Gastroesophageal sphincter (tissue), 4 donors: Measurements from ENCODE around the gene ATP5PF. TPM values are rescaled to one million over a fixed set of nuclear protein-coding genes. Genes with fewer than 3 reads are reported as not detected.
A peak's percentile ranks its signal among the peaks of the same experiment; 100 is the strongest.

Experiments
- ATAC-seq: fragments of 150-250 bp; one replicate; pipeline ENCODE4 v1.9.1; 2016; ENCODE audit warnings: mild to moderate bottlenecking, moderate library complexity
- H3K27ac ChIP-seq, 4 donors: fragments of 200-600 bp; sonication (generic) in 3 of 4; 1 replicate in 3 of 4; 2 replicates in 1 of 4; pipeline ENCODE4 v1.5.1; 2016 to 2019
- H3K27me3 ChIP-seq: fragments of 200-600 bp; sonication (generic); one replicate; pipeline ENCODE4 v1.5.1; 2019
- H3K36me3 ChIP-seq, 2 donors: fragments of 200-600 bp; sonication (generic); one replicate each; pipeline ENCODE4 v1.5.1; 2019; ENCODE audit warnings: control low read depth in 1 of 2
- H3K4me1 ChIP-seq, 3 donors: fragments of 200-600 bp; sonication (generic); 1 replicate in 2 of 3; 2 replicates in 1 of 3; pipeline ENCODE4 v1.5.1; 2016 to 2019; ENCODE audit warnings: control low read depth in 2 of 3
- H3K4me3 ChIP-seq, 2 donors: fragments of 200-600 bp; sonication (generic); one replicate each; pipeline ENCODE4 v1.5.1; 2019; ENCODE audit warnings: mild to moderate bottlenecking in 1 of 2, moderate library complexity in 1 of 2
- H3K9me3 ChIP-seq, 3 donors: fragments of 200-600 bp; sonication (generic); one replicate each; pipeline ENCODE4 v1.5.1; 2017 to 2019; ENCODE audit warnings: control low read depth in 2 of 3
- EP300 ChIP-seq: sonication (generic); formaldehyde crosslinking; IDR thresholded peaks from one replicate; pipeline ENCODE4 v1.6.1; 2017; ENCODE audit warnings: antibody characterized with exemption, mild to moderate bottlenecking
- POLR2A ChIP-seq, 2 donors: fragments of 450-650 bp; IDR thresholded peaks; one replicate each; pipeline ENCODE4 v1.6.1; 2017; ENCODE audit warnings: antibody characterized with exemption in 2 of 2, mild to moderate bottlenecking in 2 of 2, moderate library complexity in 1 of 2
- POLR2AphosphoS5 ChIP-seq: sonication (generic); formaldehyde crosslinking; IDR thresholded peaks from one replicate; pipeline ENCODE4 v1.6.1; 2017; ENCODE audit warnings: antibody characterized with exemption
- WGBS, 2 donors: methylation state at CpG; one replicate each; pipeline ENCODE4 v1.1.5; 2018; ENCODE audit warnings: low coverage in 1 of 2; 5-methylcytosine and 5-hydroxymethylcytosine counted together
- total RNA-seq, 4 donors: library from RNA; depleted of rRNA; stranded (reverse); fragments of >200 nt; gene quantifications; one replicate each; pipeline ENCODE4 v1.1.0, GENCODE V29; 2016
- TF ChIP-seq, protein P1 (sequence below), 4 experiments: fragments of 200-600 bp in 2 of 4; fragments of 450-650 bp in 2 of 4; sonication (generic) in 1 of 4; IDR thresholded peaks; one replicate each; pipeline ENCODE4 v1.5.1; 2017 to 2019; ENCODE audit warnings: antibody characterized with exemption in 4 of 4, mild to moderate bottlenecking in 2 of 4, moderate library complexity in 2 of 4

Gene ATP5PF
- total RNA-seq, 4 donors from 2014 or later, result 108 to 158 (median 130) TPM

GRCh38 chr21:25737421-25737820 is 2.7 kb upstream of the ATP5PF start:
- WGBS, 2 donors, result 40 to 61% methylated on average over 1 of the region's 1 CpG
- Histone ChIP-seq H3K27ac (no peak overlapping the region), H3K9me3 (no peaks in the 10 kb centered on the region), H3K36me3 (no peaks in the 10 kb centered on the region), H3K4me1 (peaks cover 0 to 39% (median 17%) of the 10 kb centered on the region in 3 donors), H3K4me3 (no peak overlapping the region), H3K27me3 (no peaks in the 10 kb centered on the region)
- ATAC-seq, result no peak
- no peak for TF ChIP-seq POLR2A (IDR thresholded peaks at IDR 0.05)
- TF ChIP-seq, protein P1, sequence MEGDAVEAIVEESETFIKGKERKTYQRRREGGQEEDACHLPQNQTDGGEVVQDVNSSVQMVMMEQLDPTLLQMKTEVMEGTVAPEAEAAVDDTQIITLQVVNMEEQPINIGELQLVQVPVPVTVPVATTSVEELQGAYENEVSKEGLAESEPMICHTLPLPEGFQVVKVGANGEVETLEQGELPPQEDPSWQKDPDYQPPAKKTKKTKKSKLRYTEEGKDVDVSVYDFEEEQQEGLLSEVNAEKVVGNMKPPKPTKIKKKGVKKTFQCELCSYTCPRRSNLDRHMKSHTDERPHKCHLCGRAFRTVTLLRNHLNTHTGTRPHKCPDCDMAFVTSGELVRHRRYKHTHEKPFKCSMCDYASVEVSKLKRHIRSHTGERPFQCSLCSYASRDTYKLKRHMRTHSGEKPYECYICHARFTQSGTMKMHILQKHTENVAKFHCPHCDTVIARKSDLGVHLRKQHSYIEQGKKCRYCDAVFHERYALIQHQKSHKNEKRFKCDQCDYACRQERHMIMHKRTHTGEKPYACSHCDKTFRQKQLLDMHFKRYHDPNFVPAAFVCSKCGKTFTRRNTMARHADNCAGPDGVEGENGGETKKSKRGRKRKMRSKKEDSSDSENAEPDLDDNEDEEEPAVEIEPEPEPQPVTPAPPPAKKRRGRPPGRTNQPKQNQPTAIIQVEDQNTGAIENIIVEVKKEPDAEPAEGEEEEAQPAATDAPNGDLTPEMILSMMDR (IDR thresholded peaks at IDR 0.05), result no peak
- TF ChIP-seq POLR2AphosphoS5, result no peak
- TF ChIP-seq EP300, result no peak

DNA sequence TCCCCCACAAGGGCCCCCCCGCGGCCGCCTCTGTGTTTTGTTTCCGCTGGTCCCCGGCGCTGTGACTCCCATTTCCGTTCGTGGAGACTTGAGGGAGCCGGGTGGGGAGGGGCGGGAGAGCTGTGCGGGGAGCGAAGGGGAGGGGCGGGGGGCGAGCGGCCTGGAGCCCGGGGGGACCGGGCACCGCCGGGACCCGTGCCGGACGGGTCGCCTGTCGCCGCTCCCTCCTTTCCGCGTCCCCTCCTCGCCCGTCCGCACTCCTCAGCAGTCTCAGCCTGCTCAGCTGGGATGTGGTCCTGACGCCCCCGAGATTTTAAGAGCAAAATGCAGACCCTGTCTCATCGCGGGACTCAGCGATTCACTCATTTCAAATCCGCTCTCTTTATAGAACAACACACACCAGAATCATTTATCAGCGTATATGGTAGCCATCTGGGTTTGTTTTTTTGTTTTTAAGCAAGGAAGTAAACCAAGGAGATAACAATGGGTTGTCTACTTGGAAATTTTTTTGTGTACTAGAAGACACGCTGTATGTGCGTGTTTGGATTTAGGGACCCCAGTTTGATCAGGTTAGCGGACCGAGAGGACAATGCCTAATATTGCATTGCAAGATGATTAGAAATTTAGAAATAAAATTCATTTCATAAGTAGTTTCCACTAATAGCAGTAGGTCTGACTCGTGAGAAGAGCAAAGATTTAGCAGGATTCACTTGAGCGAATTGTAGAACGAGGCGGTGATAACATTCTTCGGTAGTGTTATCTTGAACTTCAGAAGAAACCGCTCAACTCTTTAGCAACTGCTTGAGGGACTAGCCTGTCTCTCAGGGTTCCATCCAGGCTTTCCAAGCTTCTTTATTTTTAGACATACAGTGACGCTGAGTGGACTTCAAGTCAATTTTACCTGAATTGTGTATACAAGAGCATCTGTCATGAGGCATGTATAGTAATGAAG is 1.2 kb upstream of the ATP5PF start:
- TF ChIP-seq POLR2A (IDR thresholded peaks at IDR 0.05) (peak in 1 of 2 donors; percentile 2), POLR2AphosphoS5 (no peak)
- WGBS, 2 donors, result 0 to 1% methylated on average over 16 to 17 of the region's 48 CpGs
- peaks cover 0 to 3% of the 10 kb centered on the region in 2 donors for H3K36me3 ChIP-seq
- H3K9me3 ChIP-seq, result no peaks in the 10 kb centered on the region
- peak overlapping the region; percentile 79 to 91 for H3K4me3 ChIP-seq
- H3K27me3 ChIP-seq, result no peaks in the 10 kb centered on the region
- peak; percentile 75 for ATAC-seq
- H3K4me1 ChIP-seq, result peaks cover 0 to 54% (median 25%) of the 10 kb centered on the region in 3 donors
- H3K27ac ChIP-seq, result peak overlapping the region; percentile 95 to 100 (median 97)

DNA sequence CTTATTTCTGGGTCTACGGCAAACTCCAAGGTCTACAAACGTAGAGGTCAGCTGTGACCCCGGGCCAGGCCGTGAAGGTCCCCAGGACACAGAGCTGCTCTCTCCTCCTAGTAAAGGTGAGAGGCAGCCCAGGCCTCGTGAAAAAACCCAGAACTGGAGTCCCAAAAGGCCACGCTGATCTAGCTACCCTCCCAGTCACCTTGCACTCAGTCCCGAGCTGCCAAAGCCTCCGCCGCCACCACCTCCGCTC is 125 bp downstream of the ATP5PF start:
- Histone ChIP-seq H3K27ac (peak overlapping the region; percentile 95 to 100 (median 97)), H3K27me3 (no peaks in the 10 kb centered on the region), H3K36me3 (peaks cover 0 to 4% of the 10 kb centered on the region in 2 donors), H3K4me3 (peak overlapping the region; percentile 79 to 91), H3K9me3 (no peaks in the 10 kb centered on the region), H3K4me1 (peaks cover 0 to 65% (median 25%) of the 10 kb centered on the region in 3 donors)
- WGBS, 2 donors, result 0% methylated on average over 5 of the region's 10 CpGs; no CpG with 5 or more reads in 1 of the 2 donors
- TF ChIP-seq POLR2AphosphoS5 (peak; percentile 85), POLR2A (IDR thresholded peaks at IDR 0.05) (peak; percentile 64 to 80), EP300 (no peak)
- TF ChIP-seq, protein P1 (IDR thresholded peaks at IDR 0.05), result no peak
- ATAC-seq, result no peak

GRCh38 chr21:25733859-25734653 is 648 bp downstream of the ATP5PF start:
- WGBS, 2 donors, result 2 to 5% methylated on average over 8 to 25 of the region's 30 CpGs
- peaks cover 2 to 10% of the 10 kb centered on the region in 2 donors for H3K36me3 ChIP-seq
- H3K27me3 ChIP-seq, result no peaks in the 10 kb centered on the region
- H3K27ac ChIP-seq, result peak overlapping the region; percentile 95 to 100 (median 97)
- TF ChIP-seq POLR2A (IDR thresholded peaks at IDR 0.05) (no peak), EP300 (no peak), POLR2AphosphoS5 (no peak)
- TF ChIP-seq, protein P1 (IDR thresholded peaks at IDR 0.05), result no peak
- H3K9me3 ChIP-seq, result no peaks in the 10 kb centered on the region
- peaks cover 0 to 66% (median 25%) of the 10 kb centered on the region in 3 donors for H3K4me1 ChIP-seq
- peak overlapping the region; percentile 79 to 91 for H3K4me3 ChIP-seq
- no peak for ATAC-seq

GRCh38 chr21:25732091-25732760 is 2.5 kb downstream of the ATP5PF start:
- ATAC-seq, result no peak
- Histone ChIP-seq H3K27ac (peak overlapping the region in 3 of 4 donors; percentile 22 to 36 (median 33)), H3K4me3 (no peak overlapping the region), H3K9me3 (no peaks in the 10 kb centered on the region), H3K27me3 (no peaks in the 10 kb centered on the region), H3K4me1 (peaks cover 0 to 66% (median 25%) of the 10 kb centered on the region in 3 donors), H3K36me3 (peaks cover 10 to 28% of the 10 kb centered on the region in 2 donors)
- WGBS, 2 donors, result 82% methylated on average over 5 to 6 of the region's 6 CpGs
- TF ChIP-seq POLR2A (IDR thresholded peaks at IDR 0.05) (no peak), POLR2AphosphoS5 (no peak), EP300 (no peak)
- TF ChIP-seq, protein P1 (IDR thresholded peaks at IDR 0.05), result no peak
